GM18867 (cell line): ENCODE measurements around the gene CDC37L1.
"Not testable (repeated sequence)": the region's sequence is repeated elsewhere in the genome, so short reads cannot be mapped to it uniquely, and the experiment has no call there.

Source experiments
- ATAC-seq: cut with Tn5 transposase; IDR thresholded peaks from one replicate; pipeline ENCODE4 v1.9.1; 2021; ENCODE audit warnings: mild to moderate bottlenecking, moderate library complexity; ENCODE audit not compliant: unreplicated experiment

The CDC37L1 gene

DNA sequence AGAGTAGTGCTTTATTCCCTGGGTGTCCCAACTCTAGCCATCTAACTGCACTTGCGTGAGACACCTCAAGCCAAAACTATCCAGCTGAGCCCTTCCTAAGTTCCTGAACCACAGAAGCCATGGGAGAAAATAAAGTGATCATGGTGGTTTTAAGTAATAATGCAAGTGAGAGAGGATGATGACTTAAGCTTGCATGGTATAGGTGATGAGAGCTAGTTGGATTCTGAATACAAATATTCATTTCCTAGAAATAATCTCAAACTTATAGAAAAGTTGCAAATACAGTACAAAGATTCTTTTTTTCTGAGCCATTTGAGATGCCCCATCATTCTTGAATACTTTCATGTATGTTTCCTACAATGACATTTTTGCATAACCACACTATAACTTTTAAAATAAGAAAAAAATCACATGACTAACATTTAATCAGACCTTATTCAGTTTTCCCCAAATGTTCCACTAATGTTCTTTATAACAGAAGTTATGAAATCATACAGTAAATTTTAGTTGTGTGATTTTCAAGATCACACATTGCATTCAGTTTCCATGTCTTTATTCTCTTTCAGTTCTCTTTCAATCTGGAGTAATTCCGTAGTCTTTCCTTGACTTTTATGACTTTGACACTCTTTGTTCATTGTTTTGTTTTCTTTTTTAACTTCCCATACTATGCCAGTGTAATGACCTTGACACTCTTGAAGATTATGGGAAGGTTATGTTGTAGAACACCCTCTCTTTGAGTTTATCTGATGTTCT lies 67.1 kb downstream of the CDC37L1 start:
- ATAC-seq = no peak

DNA sequence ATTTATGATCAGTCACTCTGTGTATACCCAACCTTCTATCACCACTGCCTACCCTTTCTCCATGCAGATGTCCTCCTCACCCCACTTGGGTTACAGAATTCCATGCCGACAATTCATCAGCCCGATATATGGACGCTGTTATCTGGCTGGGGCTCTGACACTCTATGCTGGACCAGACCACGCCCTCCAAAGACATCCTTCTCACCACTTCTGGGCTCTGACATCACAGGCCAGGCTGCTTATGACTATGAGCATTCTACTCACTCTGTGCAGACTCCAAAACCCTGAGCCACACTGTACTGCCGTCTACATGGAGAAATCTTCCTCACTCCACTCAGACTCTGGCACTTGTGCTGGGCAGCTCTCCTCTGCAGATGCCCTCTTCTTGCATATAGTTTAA lies 69.2 kb downstream of the CDC37L1 start:
- ATAC-seq = no peak

DNA sequence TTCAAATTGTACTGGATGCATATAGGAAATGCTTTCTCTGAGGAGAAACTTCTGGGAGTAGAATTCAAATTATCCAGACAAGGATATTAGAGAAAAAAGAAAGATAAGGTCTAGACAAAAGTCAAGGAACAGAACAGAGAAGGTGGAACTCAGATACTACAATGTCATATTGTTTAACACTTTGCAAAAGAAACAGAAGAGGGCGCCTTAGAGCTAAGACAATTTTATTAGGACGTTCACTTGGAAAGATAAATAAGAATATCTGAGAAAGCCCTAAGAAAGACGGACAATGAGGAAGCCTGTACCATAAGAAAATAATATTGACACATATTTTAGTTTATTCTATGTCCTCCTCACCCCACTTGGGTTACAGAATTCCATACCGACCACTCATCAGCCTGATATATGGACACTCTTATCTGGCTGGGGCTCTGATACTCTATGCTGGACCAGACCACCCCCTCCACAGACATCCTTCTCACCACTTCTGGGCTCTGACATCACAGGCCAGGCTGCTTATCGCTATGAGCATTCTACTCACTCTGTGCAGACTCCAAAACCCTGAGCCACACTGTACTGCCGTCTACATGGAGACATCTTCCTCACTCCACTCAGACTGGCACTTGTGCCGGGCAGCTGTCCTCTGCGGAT lies 70.8 kb downstream of the CDC37L1 start:
- no peak for ATAC-seq

DNA sequence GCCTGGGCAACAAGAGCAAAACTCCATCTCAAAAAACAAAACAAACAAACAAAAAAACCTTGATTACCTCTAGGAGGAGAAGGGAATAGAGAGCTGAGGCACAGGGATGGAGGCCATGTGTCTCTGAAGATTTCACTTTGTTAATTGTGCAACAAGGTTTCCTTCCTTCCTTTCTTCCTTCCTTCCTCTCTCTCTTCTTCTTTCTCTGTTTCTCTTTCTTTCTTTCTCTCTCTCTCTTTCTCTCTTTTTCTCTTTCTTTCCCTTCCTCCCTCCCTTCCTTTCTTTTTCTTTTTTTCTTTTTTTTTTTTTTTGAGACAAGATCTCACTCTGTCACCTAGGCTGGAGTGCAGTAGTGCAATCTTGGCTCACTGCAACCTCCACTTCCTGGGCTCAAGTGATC lies 75.2 kb downstream of the CDC37L1 start:
- ATAC-seq = not testable (repeated sequence)

DNA sequence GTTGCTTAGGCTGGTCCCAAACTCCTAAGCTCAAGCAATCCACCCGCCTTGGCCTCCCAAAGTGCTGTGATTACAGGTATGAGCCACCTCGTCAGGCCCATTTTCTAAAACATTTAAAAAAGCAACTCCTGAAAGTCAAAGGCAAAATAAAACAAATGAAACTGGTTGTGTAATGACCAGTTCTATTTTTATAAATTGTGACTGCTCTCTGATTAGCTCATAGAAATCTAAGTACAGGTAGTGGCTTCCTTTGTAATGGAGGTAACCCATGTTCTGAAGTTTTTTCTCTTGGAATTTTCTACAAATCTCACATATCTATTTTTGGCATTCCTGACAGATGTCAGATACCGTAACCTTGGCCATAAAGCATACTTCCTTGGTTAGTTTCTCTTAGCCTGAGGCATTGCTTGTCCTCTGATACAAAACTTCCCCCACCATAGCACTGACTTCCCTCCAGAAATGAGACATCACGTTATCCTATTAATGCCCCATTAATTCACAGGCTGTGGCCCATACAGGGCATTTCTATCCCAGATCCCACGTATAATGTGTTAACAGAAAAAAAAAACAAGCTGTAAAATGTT lies 75.7 kb downstream of the CDC37L1 start:
- ATAC-seq = no peak

DNA sequence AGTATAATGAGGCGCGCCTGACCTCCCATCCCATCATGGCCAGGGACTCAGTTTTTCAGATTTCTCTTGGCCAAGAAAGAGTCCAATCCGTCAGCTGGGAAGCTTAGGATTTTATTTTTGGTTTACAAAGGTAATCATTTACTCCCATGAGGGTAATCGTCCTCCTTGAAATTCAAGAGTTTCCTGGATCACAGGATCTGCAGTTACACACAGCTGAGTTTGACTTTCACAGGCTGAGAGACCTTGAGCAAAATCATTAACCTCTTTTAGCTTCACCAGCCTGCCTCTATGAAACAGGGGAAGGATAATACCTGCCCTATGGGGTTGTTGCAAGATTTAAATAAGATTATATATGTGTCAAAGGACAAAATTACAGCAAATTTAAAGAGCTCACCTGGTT lies 77.1 kb downstream of the CDC37L1 start:
- ATAC-seq = no peak
